Smooth muscle cell (in vitro differentiated cells): Measurements from ENCODE around the gene PSMC3IP. TPM values are rescaled to one million over a fixed set of nuclear protein-coding genes. Genes with fewer than 3 reads are reported as not detected.
"Not testable (repeated sequence)": the region's sequence is repeated elsewhere in the genome, so short reads cannot be mapped to it uniquely, and the experiment has no call there.

Source experiments
- DNase-seq: peaks from one replicate; lab custom pipeline; 2025; ENCODE audit not compliant: unreplicated experiment; lab: John Stamatoyannopoulos, UW
- H2AFZ ChIP-seq: fragments of 200-600 bp; sonication (generic); 2 replicates; pipeline ENCODE4 v1.6.0; 2016; ENCODE audit warnings: antibody characterized with exemption, low read depth, mild to moderate bottlenecking
- H3F3A ChIP-seq: fragments of 200-600 bp; sonication (generic); 2 replicates; pipeline ENCODE4 v1.6.0; 2017; ENCODE audit warnings: antibody characterized with exemption, low read depth
- H3K27ac ChIP-seq: fragments of 200-600 bp; sonication (generic); 2 replicates; pipeline ENCODE4 v1.5.1; 2016; ENCODE audit warnings: low read depth, mild to moderate bottlenecking
- H3K27me3 ChIP-seq: fragments of 200-600 bp; sonication (generic); 2 replicates; pipeline ENCODE4 v1.6.1; 2016; ENCODE audit warnings: low read depth, mild to moderate bottlenecking
- H3K36me3 ChIP-seq: fragments of 200-600 bp; sonication (generic); 2 replicates; pipeline ENCODE4 v1.5.1; 2016; ENCODE audit warnings: low read depth
- H3K4me1 ChIP-seq: fragments of 200-600 bp; sonication (generic); 2 replicates; pipeline ENCODE4 v1.5.1; 2016; ENCODE audit warnings: low read depth
- H3K4me2 ChIP-seq: fragments of 200-600 bp; sonication (generic); 2 replicates; pipeline ENCODE4 v1.6.0; 2016; ENCODE audit warnings: mild to moderate bottlenecking
- H3K4me3 ChIP-seq: fragments of 200-600 bp; sonication (generic); 2 replicates; pipeline ENCODE4 v1.5.1; 2016; ENCODE audit warnings: mild to moderate bottlenecking
- H3K79me2 ChIP-seq: fragments of 200-600 bp; sonication (generic); 2 replicates; pipeline ENCODE4 v1.6.0; 2016; ENCODE audit warnings: low read depth, mild to moderate bottlenecking
- H3K9ac ChIP-seq: fragments of 200-600 bp; sonication (generic); 2 replicates; pipeline ENCODE4 v1.6.0; 2016; ENCODE audit warnings: low read depth
- H3K9me3 ChIP-seq: fragments of 200-600 bp; sonication (generic); replicated peaks from 2 replicates; pipeline ENCODE4 v1.5.1; 2016; ENCODE audit warnings: low read depth
- H4K20me1 ChIP-seq: fragments of 200-600 bp; sonication (generic); 2 replicates; pipeline ENCODE4 v1.6.0; 2016; ENCODE audit warnings: low read depth
- CTCF ChIP-seq: fragments of 200-600 bp; sonication (generic); IDR thresholded peaks from 2 replicates; pipeline ENCODE4 v1.5.1; 2017; ENCODE audit warnings: borderline replicate concordance, mild to moderate bottlenecking, antibody characterized with exemption; ENCODE audit not compliant: insufficient read depth, poor library complexity, severe bottlenecking
- WGBS: methylation state at CpG from one replicate; pipeline ENCODE4 v1.1.7; 2016; ENCODE audit warnings: low lambda C conversion rate; 5-methylcytosine and 5-hydroxymethylcytosine counted together
- polyA plus RNA-seq: library from polyadenylated mRNA; unstranded; fragments of >200 nt; fragmentation: Nextera tagmentation; extraction: Ambion mirVana; gene quantifications from 2 replicates; pipeline ENCODE4 v1.2.1, GENCODE V29; 2016
- total RNA-seq: library from RNA; depleted of rRNA; stranded (reverse); fragments of >200 nt; gene quantifications from 2 replicates; pipeline ENCODE4 v1.2.3, GENCODE V29; 2014

The PSMC3IP gene
- total RNA-seq (5.2 and 5.3 TPM in 2 replicates), polyA plus RNA-seq (7.7 and 10.0 TPM in 2 replicates)

DNA sequence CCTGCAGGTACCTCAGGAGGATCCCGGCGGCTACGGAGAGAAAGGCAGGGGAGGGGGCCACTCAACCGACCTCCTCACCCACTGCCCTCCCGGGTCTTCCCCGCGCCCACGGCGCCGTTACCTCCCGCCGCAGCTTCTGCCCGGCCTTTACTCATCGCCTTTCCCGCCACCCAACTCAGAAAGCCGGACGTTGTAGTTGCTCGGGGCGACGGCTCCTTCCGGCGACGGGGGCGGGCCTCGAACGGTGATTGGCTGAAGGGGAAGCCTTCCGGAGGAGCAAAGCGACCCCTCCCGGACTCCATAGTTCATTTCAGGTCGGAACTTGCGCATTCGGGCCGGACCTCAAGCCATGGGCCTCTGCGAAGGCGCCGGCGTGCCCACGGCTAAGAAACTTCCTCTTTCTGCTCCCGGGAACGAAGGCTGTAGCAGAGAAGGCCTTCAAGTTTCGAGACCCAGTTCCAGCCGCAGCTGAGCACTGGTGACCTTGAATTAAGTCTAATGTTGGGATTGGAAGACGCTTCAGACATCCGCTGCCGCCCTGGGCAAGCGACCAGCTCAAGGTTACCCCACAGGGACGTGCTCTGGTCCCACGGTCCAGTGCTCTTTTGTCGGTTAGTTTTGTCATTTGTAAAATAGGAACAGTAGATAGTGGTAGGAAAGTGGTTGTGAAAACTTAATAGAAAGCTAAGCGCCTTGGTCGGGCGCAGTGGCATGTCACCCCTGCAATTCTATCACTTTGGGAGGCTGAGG lies at the start of gene PSMC3IP:
TSS of gene PSMC3IP (minus strand) at position 198 of the 750 bp plus-strand sequence. CDS start at position 155, 43 bp downstream.
- under 1% methylated on average over 52 of the region's 52 CpGs for WGBS
- peak; percentile 39 for TF ChIP-seq CTCF

GRCh38 chr17:42623732-42624596 lies 46.4 kb upstream of the PSMC3IP start:
- Histone ChIP-seq H4K20me1 (no peaks in the 10 kb centered on the region), H3F3A (no peaks in the 10 kb centered on the region), H3K9me3 (no peaks in the 10 kb centered on the region), H3K9ac (no peak overlapping the region), H3K79me2 (no peaks in the 10 kb centered on the region), H3K4me1 (no peaks in the 10 kb centered on the region), H2AFZ (no peak overlapping the region), H3K4me3 (no peak overlapping the region), H3K36me3 (no peaks in the 10 kb centered on the region), H3K27me3 (no peaks in the 10 kb centered on the region), H3K27ac (no peak overlapping the region), H3K4me2 (no peak overlapping the region)
- WGBS: 91% methylated on average over 7 of the region's 7 CpGs
- DNase-seq: no peak
- TF ChIP-seq CTCF: no peak

More for the DNA sequence above, at the start of gene PSMC3IP:
- H3F3A ChIP-seq: peaks cover 18% of the 10 kb centered on the region
- H3K9me3 ChIP-seq: no peaks in the 10 kb centered on the region
- peaks cover 12% of the 10 kb centered on the region for H3K4me1 ChIP-seq
- H3K27me3 ChIP-seq: no peaks in the 10 kb centered on the region
- H3K79me2 ChIP-seq: peaks cover 9% of the 10 kb centered on the region
- H4K20me1 ChIP-seq: peaks cover 3% of the 10 kb centered on the region
- H2AFZ ChIP-seq: peak within 1 kb of the TSS; percentile 40
- peak within 1 kb of the TSS; percentile 64 for H3K27ac ChIP-seq
- H3K4me2 ChIP-seq: peak within 1 kb of the TSS; percentile 91
- H3K36me3 ChIP-seq: no peaks in the 10 kb centered on the region
- H3K4me3 ChIP-seq: peak within 1 kb of the TSS; percentile 79
- DNase-seq: peak; percentile 79
- H3K9ac ChIP-seq: peak within 1 kb of the TSS; percentile 57

- Histone ChIP-seq H3K4me3 (no peak overlapping the region), H3K9ac (no peak overlapping the region), H3K27ac (no peak overlapping the region), H3K4me2 (no peak overlapping the region), H4K20me1 (no peaks in the 10 kb centered on the region), H3F3A (no peaks in the 10 kb centered on the region), H3K4me1 (no peaks in the 10 kb centered on the region), H3K27me3 (no peaks in the 10 kb centered on the region), H3K79me2 (no peaks in the 10 kb centered on the region), H3K36me3 (no peaks in the 10 kb centered on the region), H2AFZ (no peak overlapping the region), H3K9me3 (no peaks in the 10 kb centered on the region)
- WGBS: 82% methylated on average over 2 of the region's 2 CpGs
- DNase-seq: no peak
- TF ChIP-seq CTCF: no peak
Measured at GRCh38 chr17:42623271-42623670, 45.7 kb upstream of the PSMC3IP start.

GRCh38 chr17:42621987-42622386 lies 44.5 kb upstream of the PSMC3IP start:
- not testable (repeated sequence) for H4K20me1 ChIP-seq, H3K36me3 ChIP-seq, H3K9me3 ChIP-seq, H3K27me3 ChIP-seq, H3K9ac ChIP-seq, H3K4me1 ChIP-seq, H3K27ac ChIP-seq, H3K4me2 ChIP-seq, DNase-seq, H3K79me2 ChIP-seq, H2AFZ ChIP-seq, H3K4me3 ChIP-seq, H3F3A ChIP-seq
- 88% methylated on average over 3 of the region's 3 CpGs for WGBS
